Stimulated activated CD8-positive, alpha-beta memory T cell treated with anti-CD3 and anti-CD28 coated beads, Interleukin-7, amount 100 ng/mL, for 1 hour (primary cell): Measurements from ENCODE around the gene FOXO1.

Experiments
- DNase-seq, 2 donors: peaks; one replicate each; pipeline ENCODE4 v3.0.0-alpha.2; 2020; ENCODE audit warnings: low read depth in 2 of 2

The FOXO1 gene

GRCh38 chr13:40609972-40610726 lies 56.3 kb downstream of the FOXO1 start:
- no peak for DNase-seq

DNA sequence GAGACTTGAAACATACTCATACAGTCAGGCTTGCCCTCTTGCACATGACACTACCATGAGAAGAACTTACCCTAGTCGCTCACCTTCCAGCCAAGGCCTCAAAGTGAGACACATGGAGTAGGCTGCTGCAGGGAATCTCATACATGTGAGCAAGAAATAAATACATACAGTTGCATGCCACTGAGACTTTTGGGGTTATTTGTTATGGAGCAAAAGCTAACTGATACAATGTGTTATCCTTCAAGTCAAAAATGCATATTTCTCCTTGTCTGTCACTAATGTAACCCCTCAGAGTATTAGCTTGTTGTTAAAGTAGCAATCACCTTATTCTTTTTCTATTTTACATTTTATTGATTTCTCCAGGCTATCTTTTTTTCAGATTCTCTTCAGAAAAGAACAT lies 58.1 kb downstream of the FOXO1 start:
- no peak for DNase-seq

DNA sequence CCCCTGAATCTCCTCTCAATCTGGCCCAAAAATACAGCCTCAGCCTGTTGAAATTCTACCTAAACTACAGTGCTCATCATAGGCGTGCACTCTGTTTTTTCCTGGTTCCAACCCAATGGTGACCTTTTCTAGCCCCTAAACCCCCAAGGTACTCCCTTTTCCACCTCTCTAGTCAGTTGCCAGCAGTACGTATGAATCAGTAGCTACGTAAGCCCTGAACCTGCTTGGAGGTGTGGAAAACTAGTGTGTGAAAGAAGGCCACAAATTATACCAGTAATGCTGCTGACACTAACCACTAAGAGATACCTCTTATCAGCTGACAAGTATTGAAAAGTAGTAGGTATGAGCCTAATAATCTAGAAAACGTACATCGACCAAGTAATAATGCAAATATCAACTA lies 60.9 kb downstream of the FOXO1 start:
- no peak for DNase-seq

GRCh38 chr13:40604135-40604534 lies 62.3 kb downstream of the FOXO1 start:
- no peak for DNase-seq

DNA sequence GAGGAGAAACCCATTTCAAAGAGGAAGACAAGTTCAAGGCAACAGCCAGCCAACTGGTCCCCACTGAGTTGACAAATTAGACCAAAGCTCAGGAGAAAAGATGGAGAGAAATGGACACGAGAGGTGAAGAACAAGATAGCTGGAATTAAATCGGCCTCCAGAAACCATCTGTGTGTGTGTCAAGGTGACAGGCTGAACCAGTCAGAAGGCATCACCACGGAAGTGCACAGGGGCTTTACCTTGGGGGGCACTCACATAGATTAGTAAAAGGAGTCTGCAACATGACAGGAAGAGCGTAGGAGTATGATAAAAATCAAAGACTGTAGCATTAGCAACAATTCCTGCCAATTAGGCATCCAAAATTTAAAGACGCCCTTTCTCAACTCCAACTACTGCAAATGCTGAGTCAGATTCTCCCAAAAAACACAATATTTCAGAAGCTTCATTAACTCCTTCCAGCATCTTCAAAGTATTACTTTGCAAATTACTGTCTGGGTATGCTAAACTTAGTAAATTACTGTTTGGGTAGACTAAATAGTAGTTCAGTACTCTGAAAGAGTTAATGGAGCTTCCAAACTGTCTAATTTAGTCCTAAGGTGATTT lies 66.2 kb downstream of the FOXO1 start:
- DNase-seq, result no peak

DNA sequence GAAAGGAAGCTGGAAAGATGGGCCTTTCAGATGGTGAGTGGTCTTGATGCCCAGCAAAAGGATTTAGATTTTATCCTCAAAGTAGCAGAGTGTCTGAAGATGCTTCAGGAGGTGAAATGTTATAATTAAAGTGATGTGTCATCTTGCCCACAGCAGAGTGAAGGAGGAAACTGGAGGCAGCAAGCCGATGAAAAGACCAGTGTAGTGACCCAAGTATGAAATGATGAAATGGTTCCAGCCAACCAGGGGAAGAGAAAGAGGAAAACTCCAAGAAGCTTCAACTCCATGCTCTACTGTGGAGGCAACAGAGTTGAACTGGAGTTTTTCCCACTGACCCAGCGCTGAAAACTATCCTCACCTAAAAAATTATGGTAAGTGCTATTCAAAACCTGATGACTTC lies 66.7 kb downstream of the FOXO1 start:
- no peak for DNase-seq

DNA sequence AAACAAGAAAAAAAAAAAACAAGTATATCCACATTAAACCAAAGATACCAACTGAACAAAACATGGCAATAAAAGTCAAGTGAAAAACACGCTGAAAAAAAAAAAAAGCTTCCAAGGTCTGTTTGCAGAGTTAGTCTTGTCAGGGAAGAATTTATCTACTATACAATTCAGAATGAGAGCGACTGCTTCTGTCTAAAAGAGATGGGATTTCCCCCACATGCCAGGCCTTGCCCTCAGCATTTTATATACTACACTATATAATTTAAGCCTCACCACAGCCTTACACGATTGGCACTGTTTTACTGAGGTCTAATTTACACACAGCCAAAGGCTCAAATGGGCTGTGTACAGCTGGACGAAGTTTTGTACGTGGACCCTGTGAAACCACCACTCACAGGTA lies 67.3 kb downstream of the FOXO1 start:
- no peak for DNase-seq

- no peak for DNase-seq
These were observed 67.9 kb downstream of the FOXO1 start for GRCh38 chr13:40598569-40598968.

GRCh38 chr13:40597735-40598365 lies 68.6 kb downstream of the FOXO1 start:
- no peak for DNase-seq

DNA sequence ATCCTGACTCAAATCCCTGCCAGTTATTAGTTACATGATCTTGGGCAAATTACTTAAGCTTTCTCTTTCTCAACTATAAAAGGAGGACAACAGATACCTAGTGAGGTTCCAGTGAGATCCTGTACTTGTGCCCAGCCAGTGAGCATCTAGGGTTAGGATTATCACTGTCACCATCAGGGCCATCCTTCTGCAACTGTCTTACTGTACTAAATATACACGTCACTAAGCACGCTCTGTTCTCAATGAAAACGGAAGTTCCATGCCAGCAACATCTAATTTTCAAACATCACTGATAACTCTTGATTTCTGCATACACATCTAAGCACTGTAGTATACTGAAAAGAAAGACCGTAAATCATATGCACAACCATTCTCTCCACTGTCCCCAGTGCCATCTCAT lies 70.0 kb downstream of the FOXO1 start:
- no peak for DNase-seq

DNA sequence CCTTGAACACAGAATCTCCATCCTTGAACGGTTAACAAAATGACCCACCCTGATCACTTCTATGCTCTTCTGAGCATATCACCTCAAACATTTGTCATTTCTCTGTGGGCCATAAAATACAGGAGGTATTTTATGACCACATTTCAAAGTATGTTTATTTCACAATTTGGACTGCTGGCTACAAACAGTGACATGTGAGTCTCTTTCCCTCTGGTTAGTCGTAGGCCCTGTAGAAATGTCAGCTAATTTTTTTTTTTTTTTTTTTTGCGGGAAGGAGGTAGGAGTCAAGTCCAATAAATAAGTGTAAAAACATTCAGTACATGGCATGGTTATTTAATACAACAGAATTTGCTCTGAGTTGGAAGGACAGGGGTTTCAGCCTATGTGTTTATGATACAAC lies 70.7 kb downstream of the FOXO1 start:
- DNase-seq, result no peak

GRCh38 chr13:40592035-40592434 lies 74.4 kb downstream of the FOXO1 start:
- DNase-seq, result no peak

DNA sequence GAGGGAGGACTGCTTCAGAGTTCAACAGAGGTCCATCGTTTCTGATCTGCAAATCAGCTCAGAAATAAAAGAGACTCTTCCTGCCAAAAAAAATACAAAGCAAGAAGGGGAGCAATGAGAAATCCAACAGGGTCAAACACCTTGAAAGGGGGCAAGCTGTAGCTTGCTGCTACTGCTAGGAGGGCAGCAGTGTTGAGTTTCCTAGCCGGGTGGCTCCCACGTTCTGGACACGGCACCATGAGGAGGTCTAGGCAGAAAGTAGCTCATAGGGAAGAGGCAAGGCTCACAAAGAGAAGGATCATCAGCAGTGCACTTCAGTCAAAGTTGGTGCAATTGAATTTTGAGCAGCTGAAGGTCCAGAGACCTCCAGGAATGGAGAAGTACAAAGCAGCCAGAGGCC lies 75.3 kb downstream of the FOXO1 start:
- DNase-seq, result no peak

DNA sequence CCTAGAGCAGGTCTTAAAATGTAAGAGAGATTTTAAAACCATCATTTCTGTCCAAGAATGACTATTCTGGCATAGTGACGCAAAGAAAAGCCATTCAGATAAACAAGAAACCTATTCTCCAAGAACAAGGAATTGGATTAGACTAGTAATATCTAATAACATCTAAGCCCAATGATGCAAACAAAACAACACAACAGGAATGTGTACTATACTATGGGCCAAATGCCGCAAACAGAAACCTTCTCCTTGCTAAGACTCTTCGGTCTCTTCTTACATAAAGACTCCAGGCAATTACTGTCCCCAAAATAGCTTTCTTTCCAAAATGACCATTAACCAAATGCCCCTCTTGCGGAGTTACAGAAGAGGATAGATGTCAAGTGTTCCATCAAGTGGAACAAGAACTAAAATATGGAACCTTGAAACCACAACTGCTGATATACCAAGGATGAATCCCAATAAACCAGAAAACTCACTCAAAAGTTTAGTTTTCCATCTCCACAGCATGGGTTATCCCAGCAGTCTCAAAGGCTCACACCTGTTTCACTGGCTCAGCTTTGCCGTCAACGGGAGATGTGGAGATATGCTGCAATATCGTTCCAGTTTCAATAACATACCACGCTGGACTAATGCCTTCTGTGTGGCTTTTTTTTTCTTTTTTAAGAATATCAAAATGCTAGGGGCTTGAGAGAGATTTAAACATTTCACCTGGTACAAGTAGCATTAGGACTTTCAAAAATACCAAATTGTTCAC lies 76.2 kb downstream of the FOXO1 start:
- DNase-seq, result no peak

- DNase-seq, result no peak
These were observed 76.9 kb downstream of the FOXO1 start for GRCh38 chr13:40589285-40590109.

DNA sequence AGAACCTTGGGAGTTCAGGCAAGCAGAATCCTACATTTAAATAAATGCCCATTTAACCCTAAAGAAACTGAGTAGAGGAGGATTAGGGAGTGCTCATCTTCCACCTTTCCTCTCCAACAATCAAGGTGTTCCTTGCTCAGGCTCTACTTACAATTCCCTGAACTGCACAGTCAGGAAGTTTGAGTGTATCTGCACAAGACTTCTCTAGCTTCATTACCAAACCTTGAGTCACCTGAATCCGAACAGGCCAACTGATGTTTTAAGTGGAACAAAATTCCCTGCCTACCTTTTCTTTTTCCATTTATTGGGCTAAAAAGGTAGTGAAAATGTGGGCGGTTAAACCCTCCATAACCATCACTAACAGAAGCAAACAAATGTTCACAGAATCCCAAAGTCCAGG lies 78.3 kb downstream of the FOXO1 start:
- no peak for DNase-seq

DNA sequence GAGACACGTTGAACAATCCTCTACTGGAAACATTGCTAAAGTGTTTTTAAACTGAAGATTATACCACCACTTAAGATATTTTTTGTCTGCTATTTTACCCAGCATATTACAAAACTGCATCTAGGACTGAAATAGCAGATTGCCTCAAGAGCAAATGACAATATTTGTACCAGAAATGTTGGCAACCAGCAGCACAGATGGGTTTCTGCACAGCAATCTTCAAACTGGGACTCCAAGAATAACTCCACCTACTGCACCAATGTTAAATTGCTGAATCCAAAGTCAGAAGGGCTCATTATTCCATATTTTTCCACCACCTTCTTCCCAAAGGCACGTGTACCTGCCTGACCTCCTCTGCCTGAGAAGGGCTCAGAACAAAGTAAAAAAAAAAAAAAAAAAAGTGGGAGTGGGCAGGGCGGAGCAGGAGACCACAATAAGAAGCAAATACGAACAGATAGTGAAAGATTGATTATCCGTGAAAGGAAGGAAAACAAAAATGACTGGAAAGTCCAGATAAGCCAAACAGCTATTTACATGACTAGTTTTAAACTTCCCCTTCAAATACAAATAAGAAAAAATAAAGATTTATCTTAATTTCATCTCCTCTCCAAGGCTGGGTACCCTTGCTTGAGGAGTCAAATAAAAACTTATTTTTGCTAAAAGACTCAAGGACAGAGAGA lies 79.4 kb downstream of the FOXO1 start:
- DNase-seq, result no peak

- no peak for DNase-seq
These were observed 80.5 kb downstream of the FOXO1 start for GRCh38 chr13:40585911-40586471.

- DNase-seq, result no peak
These were observed 82.7 kb downstream of the FOXO1 start for GRCh38 chr13:40583738-40584137.

DNA sequence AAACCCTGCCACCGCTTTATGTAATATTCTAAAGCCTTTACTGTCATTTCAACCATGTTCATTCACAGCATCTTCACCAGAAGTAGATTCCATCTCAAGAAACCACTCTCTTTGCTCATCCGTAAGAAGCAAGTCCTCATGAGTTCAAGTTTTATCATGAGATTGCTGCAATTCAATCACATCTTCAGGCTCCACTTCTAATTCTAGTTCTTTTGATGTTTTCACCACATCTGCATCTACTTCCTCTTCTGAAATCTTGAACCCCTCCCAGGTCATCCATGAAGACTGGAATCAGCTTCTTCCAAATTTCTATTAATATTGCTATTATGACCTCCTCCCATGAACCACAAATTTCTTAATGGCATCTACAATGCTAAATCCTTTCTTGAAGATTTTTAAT lies 83.9 kb downstream of the FOXO1 start:
- no peak for DNase-seq

- DNase-seq, result no peak
These were observed 85.2 kb downstream of the FOXO1 start for GRCh38 chr13:40581277-40581579.
